NCI-H2081 (cell line): Measurements from ENCODE around the gene PCBP1.
A peak's percentile ranks its signal among the peaks of the same experiment; 100 is the strongest.
"Not testable (repeated sequence)": the region's sequence is repeated elsewhere in the genome, so short reads cannot be mapped to it uniquely, and the experiment has no call there.

Source experiments
- DNase-seq, 2 experiments: peaks; one replicate each; lab custom pipeline; 2025; lab: John Stamatoyannopoulos, UW

Gene PCBP1

GRCh38 chr2:70125498-70125898 lies 38.2 kb downstream of the PCBP1 start:
- no peak for DNase-seq

GRCh38 chr2:70126413-70126812 lies 39.1 kb downstream of the PCBP1 start:
- DNase-seq = no peak

GRCh38 chr2:70128005-70128404 lies 40.7 kb downstream of the PCBP1 start:
- no peak for DNase-seq

- not testable (repeated sequence) for DNase-seq
Observed at GRCh38 chr2:70131344-70132143, 44.3 kb downstream of the PCBP1 start.

- peak; percentile 36 to 75 for DNase-seq
Observed at GRCh38 chr2:70132244-70133126, 45.2 kb downstream of the PCBP1 start.

GRCh38 chr2:70133127-70133452 lies 45.8 kb downstream of the PCBP1 start:
- no peak for DNase-seq

GRCh38 chr2:70133491-70134322 lies 46.4 kb downstream of the PCBP1 start:
- peak in 1 of 2 experiments; percentile 52 for DNase-seq

- not testable (repeated sequence) for DNase-seq
Observed at GRCh38 chr2:70134323-70134983, 47.2 kb downstream of the PCBP1 start.
